Endothelial cell of umbilical vein (primary cell): Measurements from ENCODE around the gene SNCAIP. TPM values are rescaled to one million over a fixed set of nuclear protein-coding genes. Genes with fewer than 3 reads are reported as not detected.

ENCODE experiments used
- BruUV-seq: library from RNA; stranded (reverse); fragments of 400-500 nt; replicated peaks from 2 replicates; lab custom pipeline; 2021; lab: Mats Ljungman, UMichigan
- CTCF ChIA-PET: fragments of 300-600, 350-600 bp; sonication (Branson Sonifier 250); formaldehyde crosslinking; loops from one replicate; lab custom pipeline; 2021; ENCODE audit warnings: antibody characterized with exemption, inconsistent platforms; lab: Charles Lee
- POLR2A ChIA-PET: fragments of 300-600, 350-600 bp; sonication (Branson Sonifier 250); formaldehyde crosslinking; loops from one replicate; lab custom pipeline; 2021; ENCODE audit warnings: antibody characterized with exemption, inconsistent platforms; lab: Charles Lee
- DNase-seq: peaks from one replicate; pipeline ENCODE4 v3.0.0-alpha.2; 2011; ENCODE audit warnings: low read depth, low spot score
- FAIRE-seq: peaks from 2 replicates; lab custom pipeline; 2011; peaks lifted over from hg19 to GRCh38; lab: Jason Lieb, UNC
- H2AFZ ChIP-seq: 2 replicates; pipeline ENCODE4 v1.6.0; 2012; ENCODE audit warnings: low read depth, low read length, control low read depth, inconsistent platforms
- H3K27ac ChIP-seq: 2 replicates; pipeline ENCODE4 v1.5.1; 2011; ENCODE audit warnings: low read depth, mild to moderate bottlenecking, control low read depth, low read length, moderate library complexity; ENCODE audit not compliant: insufficient read depth
- H3K27me3 ChIP-seq, 2 experiments: 2 replicates each; pipeline versions ENCODE4 v1.6.0 to v1.6.1; 2011; ENCODE audit warnings: low read length in 2 of 2, mixed read lengths in 1 of 2; ENCODE audit not compliant: control insufficient read depth in 2 of 2, insufficient read depth in 2 of 2
- H3K36me3 ChIP-seq, 2 experiments: 2 replicates in 1 of 2; 3 replicates in 1 of 2; pipeline ENCODE4 v1.5.1; 2011; ENCODE audit warnings: low read length in 2 of 2, mild to moderate bottlenecking in 1 of 2, moderate library complexity in 1 of 2; ENCODE audit not compliant: control insufficient read depth in 2 of 2, insufficient read depth in 2 of 2; ENCODE audit errors: extremely low read depth in 1 of 2
- H3K4me1 ChIP-seq: 3 replicates; pipeline ENCODE4 v1.5.1; 2011; ENCODE audit warnings: mild to moderate bottlenecking, low read length; ENCODE audit not compliant: control insufficient read depth, insufficient read depth; ENCODE audit errors: extremely low read depth
- H3K4me2 ChIP-seq: 2 replicates; pipeline ENCODE4 v1.6.1; 2011; ENCODE audit warnings: low read length, control low read depth, mixed read lengths; ENCODE audit not compliant: insufficient read depth
- H3K4me3 ChIP-seq, 3 experiments: fragments of 200-600 bp in 1 of 3; sonication (generic), shearing (Covaris generic) in 1 of 3; replicated peaks in 1 of 3; 2 replicates each; pipeline ENCODE4 v1.5.1; 2011 to 2016; ENCODE audit warnings: control low read depth in 3 of 3, low read length in 3 of 3, mild to moderate bottlenecking in 2 of 3, inconsistent platforms in 1 of 3, low read depth in 1 of 3, moderate library complexity in 1 of 3; ENCODE audit not compliant: insufficient read depth in 1 of 3
- H3K79me2 ChIP-seq: 2 replicates; pipeline ENCODE4 v1.6.0; 2012; ENCODE audit warnings: low read length, inconsistent platforms; ENCODE audit not compliant: control insufficient read depth, insufficient read depth
- H3K9ac ChIP-seq: replicated peaks from 2 replicates; pipeline ENCODE3; 2011; ENCODE audit warnings: low read length, control low read depth; ENCODE audit not compliant: insufficient read depth; ENCODE audit errors: extremely low read depth
- H3K9me1 ChIP-seq: replicated peaks from 3 replicates; pipeline ENCODE4 v1.6.0; 2011; ENCODE audit warnings: mild to moderate bottlenecking, low read length; ENCODE audit not compliant: control insufficient read depth, insufficient read depth; ENCODE audit errors: extremely low read depth
- H3K9me3 ChIP-seq: replicated peaks from 2 replicates; pipeline ENCODE4 v1.5.1; 2012; ENCODE audit warnings: low read length, inconsistent platforms; ENCODE audit not compliant: control insufficient read depth, insufficient read depth
- H4K20me1 ChIP-seq: replicated peaks from 2 replicates; pipeline ENCODE3; 2011; ENCODE audit warnings: mild to moderate bottlenecking, low read length; ENCODE audit not compliant: control insufficient read depth, insufficient read depth; ENCODE audit errors: extremely low read depth
- CTCF ChIP-seq, 2 donors: IDR thresholded peaks; 1 replicate in 1 of 2; 2 replicates in 1 of 2; pipeline ENCODE4 v1.5.1; 2011; ENCODE audit warnings: low read length in 2 of 2, mild to moderate bottlenecking in 2 of 2, moderate library complexity in 2 of 2, control low read depth in 1 of 2, inconsistent platforms in 1 of 2, low read depth in 1 of 2; ENCODE audit not compliant: insufficient read depth in 1 of 2; ENCODE audit errors: extremely low read depth in 1 of 2
- EZH2 ChIP-seq: IDR thresholded peaks from 2 replicates; pipeline ENCODE4 v1.6.1; 2012; ENCODE audit warnings: borderline replicate concordance, low read depth, mild to moderate bottlenecking, moderate library complexity, low read length, inconsistent platforms; ENCODE audit not compliant: severe bottlenecking
- FOS ChIP-seq: IDR thresholded peaks from 2 replicates; pipeline ENCODE4 v1.6.1; 2011; ENCODE audit warnings: mild to moderate bottlenecking, low read length, moderate library complexity, borderline replicate concordance; ENCODE audit not compliant: insufficient read depth
- GATA2 ChIP-seq: IDR thresholded peaks from 2 replicates; pipeline ENCODE4 v1.7.0; 2011; ENCODE audit warnings: low read depth, mild to moderate bottlenecking, moderate library complexity, mixed read lengths, low read length; ENCODE audit not compliant: insufficient read length, insufficient read depth
- JUN ChIP-seq: IDR thresholded peaks from 2 replicates; pipeline ENCODE4 v1.6.1; 2011; ENCODE audit warnings: borderline replicate concordance, low read depth; ENCODE audit not compliant: insufficient read length, insufficient read depth
- MYC ChIP-seq: IDR thresholded peaks from one replicate; pipeline ENCODE4 v1.6.1; 2011; ENCODE audit warnings: mild to moderate bottlenecking, low read depth, low read length
- POLR2A ChIP-seq: IDR thresholded peaks from 2 replicates; pipeline ENCODE4 v1.6.1; 2012; ENCODE audit warnings: low read depth, mild to moderate bottlenecking, control low read depth, low read length
- POLR2AphosphoS5 ChIP-seq: IDR thresholded peaks from 2 replicates; pipeline ENCODE4 v1.6.1; 2012; ENCODE audit warnings: low read depth, mild to moderate bottlenecking, control low read depth, low read length, moderate library complexity; ENCODE audit not compliant: insufficient read depth
- dilution Hi-C: fragments of 300-500 bp; cut with MboI; formaldehyde crosslinking; loops from one replicate; pipeline ENCODE4 v1.15.0; 2019; ENCODE audit warnings: low sequenced_read_pairs; ENCODE audit not compliant: extremely low pct_ligation_motif_present
- intact Hi-C: fragments of 100-400 bp; cut with micrococcal nuclease; formaldehyde crosslinking; loops from one replicate; pipeline ENCODE4 v1.10.0; 2022
- polyA plus RNA-seq, 4 experiments: library from polyadenylated mRNA; depleted of rRNA in 3 of 4; stranded (reverse) in 3 of 4; unstranded in 1 of 4; fragments of >200 nt; gene quantifications; 2 replicates each; pipeline versions ENCODE4 v1.2.1 to v1.2.3, GENCODE V29; 2011 to 2012; ENCODE audit warnings: missing spikeins in 1 of 4
- total RNA-seq: library from RNA; stranded (reverse); gene quantifications from 2 replicates; pipeline ENCODE4 v1.2.3, GENCODE V29; 2021
- TF ChIP-seq, protein P1 (sequence below): IDR thresholded peaks from 2 replicates; pipeline ENCODE4 v1.6.1; 2011; ENCODE audit not compliant: insufficient read depth, insufficient read length

SNCAIP gene
- total and polyA plus RNA-seq, 2 donors (not counting 3 experiments of a cell fraction or from before 2014, with no cell fraction given) = 13.1 to 42.0 TPM

DNA sequence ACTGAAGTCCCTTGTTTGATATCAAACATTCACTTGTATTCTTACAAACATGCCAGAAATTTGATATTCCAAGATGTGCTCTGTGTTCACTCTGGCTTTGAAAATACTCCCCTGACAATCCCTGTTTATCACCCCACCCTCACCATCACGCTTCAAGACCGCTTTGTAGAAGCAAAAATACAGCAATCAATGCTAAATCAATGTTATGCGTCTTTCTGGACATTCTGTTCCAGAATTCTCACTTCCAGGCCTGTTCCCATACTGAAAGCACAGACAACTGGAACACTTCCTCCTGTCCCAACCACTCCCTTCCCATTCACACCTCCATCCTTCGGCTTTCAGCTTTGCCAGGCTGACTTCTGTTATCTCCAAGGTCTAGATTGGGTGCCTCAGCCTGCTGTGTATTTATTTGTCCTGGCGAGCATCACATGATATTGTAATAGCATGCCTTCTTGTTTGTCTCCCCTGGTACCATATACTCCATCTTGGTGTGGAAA is 72.8 kb downstream of the SNCAIP start:
- H3K27me3 ChIP-seq = no peaks in the 10 kb centered on the region
- no TSS peak for BruUV-seq
- no peak overlapping the region for H3K4me3 ChIP-seq
- CTCF ChIA-PET = no interaction called here
- H3K4me1 ChIP-seq = no peaks in the 10 kb centered on the region
- H3K9me3 ChIP-seq = no peaks in the 10 kb centered on the region
- dilution Hi-C loops (no loop called here), intact Hi-C loops (no loop called here)
- no peaks in the 10 kb centered on the region for H3K79me2 ChIP-seq
- H2AFZ ChIP-seq = no peak overlapping the region
- no peak overlapping the region for H3K27ac ChIP-seq
- no peak for DNase-seq
- H3K9ac ChIP-seq = no peak overlapping the region
- TF ChIP-seq JUN (no peak), GATA2 (no peak), EZH2 (no peak), CTCF (IDR thresholded peaks at IDR 0.05; ENCODE audit: extremely low read depth in 1 of 2, insufficient read depth in 1 of 2, low read depth in 1 of 2, low read length in 2 of 2) (no peak), MYC (no peak), POLR2AphosphoS5 (no peak), POLR2A (no peak), FOS (no peak)
- TF ChIP-seq, protein P1, sequence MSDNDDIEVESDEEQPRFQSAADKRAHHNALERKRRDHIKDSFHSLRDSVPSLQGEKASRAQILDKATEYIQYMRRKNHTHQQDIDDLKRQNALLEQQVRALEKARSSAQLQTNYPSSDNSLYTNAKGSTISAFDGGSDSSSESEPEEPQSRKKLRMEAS = no peak
- H3K4me2 ChIP-seq = no peak overlapping the region
- no peaks in the 10 kb centered on the region for H3K36me3 ChIP-seq
- H4K20me1 ChIP-seq = no peaks in the 10 kb centered on the region
- no peak for FAIRE-seq
- H3K9me1 ChIP-seq = no peaks in the 10 kb centered on the region
- POLR2A ChIA-PET = no interaction called here
